ENCODE measurements around the gene ICAM5. TPM values are rescaled to one million over a fixed set of nuclear protein-coding genes. Genes with fewer than 3 reads are reported as not detected.
A peak's percentile ranks its signal among the peaks of the same experiment; 100 is the strongest.

Gene ICAM5
- total RNA-seq, 1 donor from 2014 or later, result 0.38 TPM

GRCh38 chr19:10329555-10329954 is 39.8 kb downstream of the ICAM5 start:
- no peak overlapping the region for H3K4me3 ChIP-seq (ENCODE audit: low read depth, low read length)
- peaks cover 6% of the 10 kb centered on the region for H3K36me3 ChIP-seq (ENCODE audit: control insufficient read depth, insufficient read depth, low read length)
- no peak for TF ChIP-seq CTCF (IDR thresholded peaks at IDR 0.05; ENCODE audit: insufficient read depth, low read length, poor library complexity, severe bottlenecking)
- no peaks in the 10 kb centered on the region for H3K27me3 ChIP-seq (ENCODE audit: control insufficient read depth, insufficient read depth, low read length)
- DNase-seq (ENCODE audit: low read depth), result no peak

DNA sequence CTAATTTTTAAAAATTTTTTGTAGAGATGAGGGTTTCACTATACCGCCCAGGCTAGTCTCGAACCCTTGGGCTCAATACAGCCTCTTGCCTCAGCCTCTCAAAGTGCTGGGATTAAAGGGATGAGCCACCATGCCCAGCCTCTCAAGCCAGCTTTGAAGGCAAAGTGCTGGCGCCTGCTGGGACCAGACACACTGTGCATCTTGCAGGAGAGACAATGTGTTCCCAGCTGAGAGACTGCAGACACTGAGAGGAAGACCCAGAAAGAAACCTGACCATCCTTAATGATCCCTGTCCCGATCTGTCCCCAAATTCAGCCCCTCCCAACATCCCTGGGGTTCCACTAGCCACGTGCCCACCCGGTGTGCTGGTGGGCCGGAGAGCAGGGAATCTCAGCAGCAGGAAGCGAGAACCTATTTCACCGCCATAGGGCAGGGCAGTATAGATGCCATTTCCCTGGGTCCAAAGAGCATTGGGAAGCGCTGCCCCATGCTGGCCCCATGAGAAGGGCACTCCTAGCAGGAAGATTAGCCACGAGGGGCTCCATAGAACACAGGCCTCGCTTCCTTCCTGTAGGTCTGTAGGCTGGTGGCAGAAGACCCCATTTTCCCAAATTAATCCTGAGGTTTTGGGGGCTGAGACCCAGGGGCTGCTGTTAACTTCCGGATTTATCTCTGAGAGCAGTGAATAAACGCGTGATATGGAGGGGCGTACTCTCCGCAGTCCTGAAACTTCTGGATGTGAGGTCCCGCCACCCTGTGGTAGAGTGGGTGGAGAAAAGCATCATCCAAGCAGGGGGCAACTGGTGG is 42.6 kb downstream of the ICAM5 start:
- peak; percentile 20 for TF ChIP-seq CTCF (IDR thresholded peaks at IDR 0.05; ENCODE audit: insufficient read depth, low read length, poor library complexity, severe bottlenecking)
- Histone ChIP-seq H3K36me3 (ENCODE audit: control insufficient read depth, insufficient read depth, low read length) (peaks cover 5% of the 10 kb centered on the region), H3K27me3 (ENCODE audit: control insufficient read depth, insufficient read depth, low read length) (no peaks in the 10 kb centered on the region), H3K4me3 (ENCODE audit: low read depth, low read length) (peak overlapping the region; percentile 97)
- DNase-seq (ENCODE audit: low read depth), result no peak

- no peaks in the 10 kb centered on the region for H3K27me3 ChIP-seq (ENCODE audit: control insufficient read depth, insufficient read depth, low read length)
- TF ChIP-seq CTCF (IDR thresholded peaks at IDR 0.05; ENCODE audit: insufficient read depth, low read length, poor library complexity, severe bottlenecking), result peak; percentile 0
- peak; percentile 81 for DNase-seq (ENCODE audit: low read depth)
- H3K36me3 ChIP-seq (ENCODE audit: control insufficient read depth, insufficient read depth, low read length), result peaks cover 2% of the 10 kb centered on the region
- peak within 1 kb of the TSS; percentile 97 for H3K4me3 ChIP-seq (ENCODE audit: low read depth, low read length)
Measured at GRCh38 chr19:10332965-10333757, 43.4 kb downstream of the ICAM5 start, which contains the start of gene RAVER1. Gene RAVER1, minus strand, starts transcription at chr19:10333529. Its CDS starts 22 bp downstream, at chr19:10333507.

DNA sequence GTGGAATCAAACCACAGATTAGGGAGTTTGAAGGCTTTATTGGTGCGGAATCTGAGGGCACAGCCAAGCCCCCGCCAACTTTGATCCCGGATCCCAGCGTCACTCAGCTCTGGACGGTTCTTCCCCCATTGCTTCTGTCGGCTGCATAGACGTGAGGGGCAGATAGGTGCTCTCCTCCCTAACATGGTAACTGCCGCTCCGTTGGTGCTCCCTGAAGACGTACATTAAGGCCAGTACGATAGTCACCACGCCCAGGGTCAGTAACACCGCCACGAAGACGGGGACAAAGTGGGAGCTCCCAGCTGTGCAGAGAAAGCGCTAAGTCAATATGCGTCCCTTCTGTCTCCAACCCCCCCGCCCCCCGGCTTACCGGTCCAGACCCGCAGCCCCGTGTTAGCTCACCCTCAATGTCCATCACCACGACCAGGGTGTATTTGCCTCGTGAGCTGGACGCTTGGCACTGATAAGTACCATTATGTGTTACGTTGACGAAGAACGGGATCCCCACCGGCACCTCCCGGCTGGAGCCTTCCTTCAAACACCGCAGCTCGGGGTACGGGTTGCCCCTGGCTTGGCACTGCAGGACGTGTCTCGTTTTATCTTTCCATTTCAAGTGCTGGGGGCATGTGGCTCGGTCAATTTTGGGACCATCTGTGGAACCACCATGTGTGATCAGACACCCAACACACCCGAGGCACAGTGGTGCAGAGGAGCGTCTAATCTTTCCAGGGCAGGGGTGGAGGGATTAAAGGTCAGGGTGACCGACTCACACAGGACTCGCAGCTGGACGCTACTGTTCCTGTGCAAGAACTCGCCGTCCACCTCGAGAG is 44.2 kb downstream of the ICAM5 start:
- H3K36me3 ChIP-seq (ENCODE audit: control insufficient read depth, insufficient read depth, low read length), result peaks cover 2% of the 10 kb centered on the region
- H3K4me3 ChIP-seq (ENCODE audit: low read depth, low read length), result peak overlapping the region; percentile 97
- no peaks in the 10 kb centered on the region for H3K27me3 ChIP-seq (ENCODE audit: control insufficient read depth, insufficient read depth, low read length)
- DNase-seq (ENCODE audit: low read depth), result no peak
- TF ChIP-seq CTCF (IDR thresholded peaks at IDR 0.05; ENCODE audit: insufficient read depth, low read length, poor library complexity, severe bottlenecking), result no peak

- no peaks in the 10 kb centered on the region for H3K36me3 ChIP-seq (ENCODE audit: control insufficient read depth, insufficient read depth, low read length)
- no peak for TF ChIP-seq CTCF (IDR thresholded peaks at IDR 0.05; ENCODE audit: insufficient read depth, low read length, poor library complexity, severe bottlenecking)
- no peaks in the 10 kb centered on the region for H3K27me3 ChIP-seq (ENCODE audit: control insufficient read depth, insufficient read depth, low read length)
- peak overlapping the region; percentile 97 for H3K4me3 ChIP-seq (ENCODE audit: low read depth, low read length)
- peak; percentile 76 for DNase-seq (ENCODE audit: low read depth)
Measured at GRCh38 chr19:10334588-10335351, 45.0 kb downstream of the ICAM5 start.
